IPS-15b (cell line): Measurements from ENCODE around the gene SLC7A4.
"Not testable (repeated sequence)": the region's sequence is repeated elsewhere in the genome, so short reads cannot be mapped to it uniquely, and the experiment has no call there.

Experiments used
- H3K27me3 ChIP-seq: one replicate; pipeline ENCODE4 v1.6.1; 2013; ENCODE audit warnings: low read length; ENCODE audit not compliant: control insufficient read depth, insufficient read depth
- H3K36me3 ChIP-seq: one replicate; pipeline ENCODE4 v1.6.1; 2013; ENCODE audit warnings: low read length; ENCODE audit not compliant: control insufficient read depth, insufficient read depth
- H3K4me1 ChIP-seq: one replicate; pipeline ENCODE4 v1.6.1; 2013; ENCODE audit warnings: mild to moderate bottlenecking, low read length; ENCODE audit not compliant: control insufficient read depth, insufficient read depth
- H3K4me3 ChIP-seq: one replicate; pipeline ENCODE4 v1.5.1; 2013; ENCODE audit warnings: low read depth, low read length
- H3K9ac ChIP-seq: one replicate; pipeline ENCODE4 v1.6.1; 2013; ENCODE audit warnings: low read depth, mild to moderate bottlenecking, low read length
- H3K9me3 ChIP-seq: one replicate; pipeline ENCODE4 v1.6.1; 2013; ENCODE audit warnings: mild to moderate bottlenecking, low read length; ENCODE audit not compliant: control insufficient read depth, insufficient read depth

The SLC7A4 gene

GRCh38 chr22:21045585-21046294 is 13.4 kb upstream of the SLC7A4 start, which contains the start of gene LRRC74B:
Gene LRRC74B, plus strand, starts transcription at chr22:21045946. Its CDS starts 41 bp downstream, at chr22:21045987.
- Histone ChIP-seq H3K27me3 (peaks cover 4% of the 10 kb centered on the region), H3K9ac (peak within 1 kb of the TSS; percentile 1), H3K4me1 (peaks cover 2% of the 10 kb centered on the region), H3K36me3 (no peaks in the 10 kb centered on the region), H3K4me3 (peak within 1 kb of the TSS; percentile 90), H3K9me3 (no peaks in the 10 kb centered on the region)

- H3K36me3 ChIP-seq, result no peaks in the 10 kb centered on the region
- no peak overlapping the region for H3K9ac ChIP-seq
- H3K27me3 ChIP-seq, result peaks cover 4% of the 10 kb centered on the region
- H3K4me1 ChIP-seq, result peaks cover 2% of the 10 kb centered on the region
- no peaks in the 10 kb centered on the region for H3K9me3 ChIP-seq
- peak overlapping the region; percentile 90 for H3K4me3 ChIP-seq
These were observed 12.7 kb upstream of the SLC7A4 start for GRCh38 chr22:21044931-21045584.

DNA sequence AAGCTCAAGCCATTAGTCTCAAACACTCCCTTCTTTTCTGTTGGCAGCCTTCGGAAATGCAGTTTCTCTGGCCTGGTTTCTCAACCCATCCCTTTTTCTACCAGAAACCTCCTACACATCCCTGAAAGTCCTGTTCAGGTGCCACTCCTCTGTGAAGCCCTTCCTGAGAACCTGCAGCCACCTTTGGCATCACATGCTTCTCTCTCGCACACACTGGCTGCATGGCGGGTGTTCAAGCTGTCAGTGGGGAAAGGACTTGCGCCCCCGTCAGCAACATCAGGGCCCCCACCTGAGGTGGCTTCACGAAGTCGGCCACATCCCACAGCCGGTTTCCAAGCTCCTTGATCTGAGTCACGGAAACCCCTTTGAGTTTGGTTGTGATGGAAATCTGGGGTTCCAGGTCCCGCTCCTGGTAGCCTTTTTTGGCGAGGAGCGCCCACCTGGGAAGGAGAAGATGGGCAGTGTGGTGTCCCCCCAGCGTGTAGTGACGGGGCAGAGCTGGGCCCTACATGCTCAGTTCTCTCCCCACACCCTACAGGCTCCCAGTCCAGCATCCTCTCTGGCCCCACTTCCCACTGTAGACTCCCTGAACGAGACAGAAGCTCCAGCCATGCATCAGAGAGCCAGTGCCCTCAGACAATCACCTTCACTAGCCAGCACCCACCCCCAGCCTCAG is 11.6 kb upstream of the SLC7A4 start:
- Histone ChIP-seq H3K9me3 (no peaks in the 10 kb centered on the region), H3K4me3 (no peak overlapping the region)

DNA sequence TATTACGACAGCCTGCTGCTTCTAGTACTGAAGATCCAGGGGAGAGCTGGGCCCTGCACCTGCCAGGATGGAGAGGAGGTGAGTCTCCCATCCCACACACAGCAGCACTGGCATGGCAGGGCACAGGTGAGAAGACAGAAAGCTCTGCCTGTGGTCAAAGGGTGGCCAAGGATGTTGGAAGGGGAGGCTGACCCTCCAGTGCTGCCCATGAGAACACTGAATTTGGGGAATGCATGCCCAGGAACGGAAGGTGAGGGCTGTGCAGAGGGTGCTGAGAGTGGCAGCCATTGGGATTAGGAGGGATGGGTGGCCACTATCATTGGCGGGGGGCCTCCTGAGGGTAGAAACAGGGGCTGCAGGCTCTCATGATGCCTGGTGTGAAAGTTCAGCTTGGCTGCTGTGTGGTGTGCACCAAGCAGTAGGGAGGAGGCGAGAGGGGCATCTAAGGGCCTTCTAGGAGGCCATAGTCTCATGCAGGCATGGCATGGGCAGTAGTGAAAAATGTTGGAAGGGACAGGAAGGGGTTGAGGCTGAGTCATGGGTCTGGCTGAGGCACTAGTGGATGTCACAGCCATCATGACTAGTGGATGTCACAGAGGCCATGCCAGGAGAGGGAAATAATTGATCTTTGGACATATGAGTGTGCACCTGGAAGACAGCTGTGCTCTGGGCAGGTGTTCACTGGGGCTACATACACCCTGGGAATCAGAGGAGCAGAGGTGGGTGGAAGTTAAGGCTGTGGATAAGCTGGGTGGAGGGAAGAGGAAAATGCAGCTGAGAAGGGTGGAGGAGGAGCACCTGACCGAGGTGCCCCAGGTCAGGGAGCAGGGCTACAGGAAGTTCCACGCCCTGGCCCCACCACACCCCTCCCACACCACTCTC is 10.9 kb upstream of the SLC7A4 start:
- Histone ChIP-seq H3K9ac (no peak overlapping the region), H3K27me3 (peaks cover 4% of the 10 kb centered on the region), H3K9me3 (no peaks in the 10 kb centered on the region), H3K4me3 (no peak overlapping the region), H3K4me1 (peaks cover 2% of the 10 kb centered on the region), H3K36me3 (no peaks in the 10 kb centered on the region)

More for the DNA sequence above, 11.6 kb upstream of the SLC7A4 start:
- Histone ChIP-seq H3K4me1 (peaks cover 2% of the 10 kb centered on the region), H3K36me3 (no peaks in the 10 kb centered on the region), H3K27me3 (peaks cover 4% of the 10 kb centered on the region), H3K9ac (no peak overlapping the region)

DNA sequence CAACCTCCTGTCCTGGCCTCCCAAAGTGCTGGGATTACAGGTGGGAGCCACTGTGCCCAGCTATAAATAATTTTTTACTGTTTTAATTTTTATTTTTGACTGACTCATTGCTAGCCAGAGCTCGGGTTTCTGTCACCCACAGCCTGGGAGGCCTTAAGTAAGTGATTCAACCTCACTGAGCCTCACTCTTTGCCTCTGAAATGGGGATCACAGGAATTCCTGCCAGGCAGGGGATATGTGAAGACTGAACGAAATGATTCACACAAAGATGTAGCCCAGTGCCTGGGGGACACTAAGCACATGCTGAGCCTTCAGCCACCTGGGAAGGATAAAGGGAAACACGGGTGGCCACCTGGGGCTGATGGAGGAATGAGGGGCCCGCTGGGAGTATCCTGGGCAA is 9.6 kb upstream of the SLC7A4 start:
- peaks cover 4% of the 10 kb centered on the region for H3K27me3 ChIP-seq
- H3K4me3 ChIP-seq, result no peak overlapping the region
- peaks cover 2% of the 10 kb centered on the region for H3K4me1 ChIP-seq
- no peak overlapping the region for H3K9ac ChIP-seq
- H3K9me3 ChIP-seq, result no peaks in the 10 kb centered on the region
- H3K36me3 ChIP-seq, result no peaks in the 10 kb centered on the region

DNA sequence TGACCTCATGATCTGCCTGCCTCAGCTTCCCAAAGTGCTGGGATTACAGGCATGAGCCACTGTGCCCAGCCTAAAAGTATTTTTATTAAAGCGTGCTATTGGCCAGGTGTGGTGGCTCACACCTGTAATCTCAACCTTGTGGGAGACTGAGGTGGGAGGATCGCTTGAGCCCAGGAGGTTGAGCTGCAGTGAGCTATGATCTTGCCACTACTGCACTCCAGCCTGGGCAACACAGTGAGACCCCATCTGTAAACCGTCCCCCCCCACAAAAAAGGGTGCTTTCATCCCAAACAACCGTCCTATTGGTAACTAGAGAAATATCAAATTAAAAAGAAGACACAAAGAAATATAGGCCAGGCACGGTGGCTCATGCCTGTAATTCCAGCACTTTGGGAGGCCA is 6.8 kb upstream of the SLC7A4 start:
- H3K9ac ChIP-seq, H3K36me3 ChIP-seq, H3K9me3 ChIP-seq, H3K4me3 ChIP-seq, H3K4me1 ChIP-seq, H3K27me3 ChIP-seq: not testable (repeated sequence)

- Histone ChIP-seq H3K36me3 (no peaks in the 10 kb centered on the region), H3K9ac (no peak overlapping the region), H3K27me3 (peaks cover 6% of the 10 kb centered on the region), H3K9me3 (no peaks in the 10 kb centered on the region), H3K4me3 (no peak overlapping the region), H3K4me1 (no peaks in the 10 kb centered on the region)
These were observed 6.0 kb upstream of the SLC7A4 start for GRCh38 chr22:21038405-21038804.

GRCh38 chr22:21034989-21035388 is 2.6 kb upstream of the SLC7A4 start:
- H3K9me3 ChIP-seq, result no peaks in the 10 kb centered on the region

DNA sequence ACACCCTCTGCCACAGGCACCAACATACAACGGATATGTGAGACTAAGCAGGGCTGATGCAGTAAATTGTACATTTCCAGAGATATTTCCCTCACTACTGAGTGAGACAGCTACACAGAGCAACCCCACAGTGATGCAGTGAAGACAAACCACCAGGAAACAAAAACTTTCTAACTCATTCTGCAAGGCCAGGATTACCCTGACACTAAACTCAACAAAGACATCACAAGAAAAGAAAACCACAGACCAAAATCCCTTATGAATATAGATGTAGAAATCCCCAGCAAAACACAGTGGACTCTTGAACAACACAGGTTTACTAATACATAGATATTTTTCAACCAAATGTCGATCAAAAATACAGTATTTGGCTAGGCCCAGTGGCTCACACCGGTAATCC is 1.5 kb upstream of the SLC7A4 start:
- Histone ChIP-seq H3K4me1 (no peaks in the 10 kb centered on the region), H3K27me3 (peaks cover 23% of the 10 kb centered on the region), H3K9me3 (no peaks in the 10 kb centered on the region), H3K36me3 (no peaks in the 10 kb centered on the region), H3K9ac (no peak overlapping the region), H3K4me3 (no peak overlapping the region)

More at GRCh38 chr22:21034989-21035388, 2.6 kb upstream of the SLC7A4 start:
- Histone ChIP-seq H3K9ac (no peak overlapping the region), H3K27me3 (peaks cover 23% of the 10 kb centered on the region), H3K36me3 (no peaks in the 10 kb centered on the region), H3K4me3 (no peak overlapping the region), H3K4me1 (no peaks in the 10 kb centered on the region)

- Histone ChIP-seq H3K9me3 (no peaks in the 10 kb centered on the region), H3K4me3 (peak overlapping the region; percentile 54), H3K36me3 (no peaks in the 10 kb centered on the region), H3K4me1 (no peaks in the 10 kb centered on the region), H3K27me3 (peaks cover 23% of the 10 kb centered on the region), H3K9ac (no peak overlapping the region)
These were observed 717 bp upstream of the SLC7A4 start for GRCh38 chr22:21032868-21033688.
